ENCODE data around the gene POLE4.

Gene POLE4

GRCh38 chr2:74939919-74940812 is 18.3 kb upstream of the POLE4 start:
- DNase-seq (ENCODE audit: low read depth), result no peak

- DNase-seq (ENCODE audit: low read depth), result no peak
Observed at GRCh38 chr2:74941284-74941683, 17.2 kb upstream of the POLE4 start.

- no peak for DNase-seq (ENCODE audit: low read depth)
Observed at GRCh38 chr2:74942263-74942662, 16.2 kb upstream of the POLE4 start.

GRCh38 chr2:74944987-74945787 is 13.3 kb upstream of the POLE4 start:
- no peak for DNase-seq (ENCODE audit: low read depth)

- no peak for DNase-seq (ENCODE audit: low read depth)
Observed at GRCh38 chr2:74945788-74946331, 12.6 kb upstream of the POLE4 start.

- DNase-seq (ENCODE audit: low read depth), result no peak
Observed at GRCh38 chr2:74947703-74948102, 10.7 kb upstream of the POLE4 start.

GRCh38 chr2:74948779-74949178 is 9.7 kb upstream of the POLE4 start:
- no peak for DNase-seq (ENCODE audit: low read depth)

- DNase-seq (ENCODE audit: low read depth), result no peak
Observed at GRCh38 chr2:74951211-74951754, 7.2 kb upstream of the POLE4 start.

- no peak for DNase-seq (ENCODE audit: low read depth)
Observed at GRCh38 chr2:74952575-74952974, 5.9 kb upstream of the POLE4 start.

- DNase-seq (ENCODE audit: low read depth), result no peak
Observed at GRCh38 chr2:74953796-74954499, 4.5 kb upstream of the POLE4 start.

GRCh38 chr2:74954500-74954874 is 4.0 kb upstream of the POLE4 start:
- DNase-seq (ENCODE audit: low read depth), result no peak

- DNase-seq (ENCODE audit: low read depth), result peak; percentile 57
Observed at GRCh38 chr2:74957886-74958273, 563 bp upstream of the POLE4 start.

- no peak for DNase-seq (ENCODE audit: low read depth)
Observed at GRCh38 chr2:74959106-74959751, 786 bp downstream of the POLE4 start.

GRCh38 chr2:74966887-74967286 is 8.4 kb downstream of the POLE4 start:
- no peak for DNase-seq (ENCODE audit: low read depth)

GRCh38 chr2:74975016-74975415 is 16.6 kb downstream of the POLE4 start:
- DNase-seq (ENCODE audit: low read depth), result no peak

GRCh38 chr2:74979844-74980243 is 21.4 kb downstream of the POLE4 start:
- no peak for DNase-seq (ENCODE audit: low read depth)

- peak; percentile 14 for DNase-seq (ENCODE audit: low read depth)
Observed at GRCh38 chr2:74982577-74982976, 24.1 kb downstream of the POLE4 start.

GRCh38 chr2:74983631-74984392 is 25.4 kb downstream of the POLE4 start:
- no peak for DNase-seq (ENCODE audit: low read depth)

GRCh38 chr2:74984947-74985637 is 26.6 kb downstream of the POLE4 start:
- DNase-seq (ENCODE audit: low read depth), result no peak

GRCh38 chr2:74985978-74986609 is 27.7 kb downstream of the POLE4 start:
- no peak for DNase-seq (ENCODE audit: low read depth)
